ENCODE data around the gene PTGES2. TPM values are rescaled to one million over a fixed set of nuclear protein-coding genes. Genes with fewer than 3 reads are reported as not detected.
A peak's percentile ranks its signal among the peaks of the same experiment; 100 is the strongest.
"Not testable (repeated sequence)": the region's sequence is repeated elsewhere in the genome, so short reads cannot be mapped to it uniquely, and the experiment has no call there.

PTGES2 gene
- total RNA-seq, 2 donors from 2014 or later = 15.3 to 32.3 TPM

DNA sequence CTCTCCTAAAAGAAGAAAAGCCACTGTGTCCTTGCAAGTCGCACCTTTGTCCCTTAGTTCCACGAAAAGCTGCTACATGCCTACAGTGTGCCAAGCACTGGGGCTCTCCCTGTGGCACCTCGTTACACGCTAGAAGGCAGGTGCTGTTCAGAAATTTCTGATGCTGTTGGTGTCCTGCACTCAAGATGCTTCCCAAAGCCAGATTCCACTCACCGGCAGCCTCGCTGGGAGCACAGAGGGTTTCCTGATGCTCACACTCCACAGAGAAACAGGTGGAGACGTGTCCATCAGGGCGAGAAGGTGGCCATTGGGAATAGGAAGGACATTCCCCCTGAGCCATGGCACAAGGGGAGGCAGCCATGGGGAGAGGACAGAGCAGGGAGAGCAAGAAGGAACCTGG, 3.8 kb upstream of the PTGES2 start:
- H3K4me1 Mint-ChIP-seq = peaks cover 20% of the 10 kb centered on the region
- H3K27me3 Mint-ChIP-seq; H3K36me3 Mint-ChIP-seq (ENCODE audit: low read depth); H3K4me3 Mint-ChIP-seq; H3K27ac Mint-ChIP-seq; ATAC-seq (replicated peaks); H3K9me3 Mint-ChIP-seq: not testable (repeated sequence)

DNA sequence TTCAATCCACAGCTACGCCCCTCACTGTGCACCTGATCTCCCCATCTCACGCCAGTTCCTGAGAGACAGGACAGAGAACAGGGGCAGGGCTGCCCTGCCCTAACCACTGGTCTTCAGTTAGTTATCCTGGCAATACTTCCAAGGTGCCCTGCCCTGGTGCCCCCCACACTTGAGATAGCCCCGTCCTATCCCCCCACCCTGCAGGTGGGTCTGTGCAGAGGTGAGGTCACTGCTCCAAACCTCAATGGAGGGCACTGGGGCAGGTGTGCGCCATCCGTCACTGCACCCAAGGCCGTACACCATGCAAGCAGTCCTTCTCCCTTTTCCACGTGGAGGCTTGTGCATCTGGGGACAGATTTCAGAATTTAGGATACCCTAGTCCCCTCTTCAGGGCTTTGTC, 3.1 kb upstream of the PTGES2 start:
- H3K4me1 Mint-ChIP-seq = peaks cover 23% of the 10 kb centered on the region
- not testable (repeated sequence) for H3K9me3 Mint-ChIP-seq; H3K27ac Mint-ChIP-seq; H3K4me3 Mint-ChIP-seq; H3K36me3 Mint-ChIP-seq (ENCODE audit: low read depth); ATAC-seq (replicated peaks); H3K27me3 Mint-ChIP-seq

DNA sequence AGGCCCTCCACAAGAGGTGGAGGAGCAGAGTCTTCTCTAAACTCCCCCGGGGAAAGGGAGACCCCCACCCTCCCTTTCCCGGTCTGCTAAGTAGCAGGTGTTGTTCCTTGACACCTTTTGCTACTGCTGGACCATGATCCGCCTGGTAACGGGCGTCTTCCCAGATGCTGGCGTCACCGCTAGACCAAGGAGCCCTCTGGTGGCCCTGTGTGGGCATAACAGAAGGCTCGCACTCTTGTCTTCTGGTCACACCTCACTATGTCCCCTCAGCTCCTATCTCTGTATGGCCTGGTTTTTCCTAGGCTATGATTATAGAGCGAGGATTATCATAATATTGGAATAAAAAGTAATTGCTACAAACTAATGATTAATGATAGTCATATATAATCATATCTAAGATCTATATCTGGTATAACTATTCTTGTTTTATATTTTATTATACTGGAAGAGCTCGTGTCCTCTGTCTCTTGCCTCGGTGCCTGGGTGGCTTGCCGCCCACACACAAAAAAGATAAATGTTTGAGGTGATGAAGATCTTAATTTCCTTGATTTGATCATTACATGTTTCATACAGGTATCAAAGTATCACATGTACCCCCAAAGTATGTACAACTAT, 2.6 kb upstream of the PTGES2 start:
- H3K9me3 Mint-ChIP-seq; H3K27ac Mint-ChIP-seq; H3K36me3 Mint-ChIP-seq (ENCODE audit: low read depth); ATAC-seq (replicated peaks); H3K27me3 Mint-ChIP-seq: not testable (repeated sequence)
- peaks cover 22% of the 10 kb centered on the region for H3K4me1 Mint-ChIP-seq
- H3K4me3 Mint-ChIP-seq = peak overlapping the region; percentile 19

- H3K4me1 Mint-ChIP-seq = peaks cover 24% of the 10 kb centered on the region
- peak overlapping the region; percentile 95 for H3K27ac Mint-ChIP-seq
Observed at GRCh38 chr9:128128836-128129590, 1.5 kb upstream of the PTGES2 start.

DNA sequence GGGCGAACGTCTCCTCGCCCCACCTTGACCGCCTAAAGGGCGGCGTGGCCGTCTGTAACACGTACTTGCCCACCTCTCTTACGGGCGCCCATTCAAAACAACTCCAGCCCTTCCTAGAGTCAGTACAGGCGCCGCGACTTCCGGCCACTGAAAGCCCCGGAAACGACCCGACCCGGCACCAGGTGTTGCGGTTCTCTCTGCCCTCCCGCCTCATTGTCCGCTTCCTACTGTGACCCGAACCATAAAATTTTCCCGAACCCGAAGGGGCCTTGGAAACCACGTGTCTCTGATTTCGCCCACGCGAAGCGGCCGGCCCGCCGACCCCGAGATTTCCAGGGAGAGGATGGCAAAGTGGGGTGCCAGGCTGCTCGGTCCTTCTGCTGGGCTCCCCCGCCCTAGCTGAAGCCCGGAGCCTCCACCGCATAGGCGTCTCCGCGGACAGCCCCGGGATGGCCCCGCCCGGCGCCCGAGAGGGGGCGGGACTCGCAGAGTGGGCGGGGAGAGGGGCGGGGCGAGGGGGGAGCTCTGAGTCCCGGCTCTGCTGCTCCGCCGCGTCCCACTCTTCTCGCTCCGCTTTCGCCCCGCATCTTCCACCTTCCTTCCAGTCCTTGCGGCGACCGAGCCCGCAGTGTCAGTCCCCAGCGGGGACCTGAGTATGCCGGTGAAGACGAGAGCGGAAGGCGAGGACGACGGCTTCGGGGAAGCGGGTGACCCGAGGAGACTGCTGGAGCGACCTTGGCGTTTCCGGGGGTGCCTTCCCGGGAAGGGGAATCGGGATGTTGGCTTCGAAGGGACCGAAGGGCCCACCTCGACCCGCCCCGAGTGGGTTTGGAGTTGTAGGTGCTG, 684 bp upstream of the PTGES2 start:
- Mint-ChIP-seq H3K4me1 (peaks cover 24% of the 10 kb centered on the region), H3K4me3 (peak overlapping the region; percentile 97), H3K36me3 (ENCODE audit: low read depth) (peaks cover 16% of the 10 kb centered on the region), H3K9me3 (no peaks in the 10 kb centered on the region), H3K27ac (peak overlapping the region; percentile 95), H3K27me3 (no peaks in the 10 kb centered on the region)
- peak; percentile 86 for ATAC-seq (replicated peaks)

More at GRCh38 chr9:128128836-128129590, 1.5 kb upstream of the PTGES2 start:
- Mint-ChIP-seq H3K9me3 (no peaks in the 10 kb centered on the region), H3K36me3 (ENCODE audit: low read depth) (peaks cover 8% of the 10 kb centered on the region), H3K4me3 (peak overlapping the region; percentile 97), H3K27me3 (no peaks in the 10 kb centered on the region)
- ATAC-seq (replicated peaks) = no peak

DNA sequence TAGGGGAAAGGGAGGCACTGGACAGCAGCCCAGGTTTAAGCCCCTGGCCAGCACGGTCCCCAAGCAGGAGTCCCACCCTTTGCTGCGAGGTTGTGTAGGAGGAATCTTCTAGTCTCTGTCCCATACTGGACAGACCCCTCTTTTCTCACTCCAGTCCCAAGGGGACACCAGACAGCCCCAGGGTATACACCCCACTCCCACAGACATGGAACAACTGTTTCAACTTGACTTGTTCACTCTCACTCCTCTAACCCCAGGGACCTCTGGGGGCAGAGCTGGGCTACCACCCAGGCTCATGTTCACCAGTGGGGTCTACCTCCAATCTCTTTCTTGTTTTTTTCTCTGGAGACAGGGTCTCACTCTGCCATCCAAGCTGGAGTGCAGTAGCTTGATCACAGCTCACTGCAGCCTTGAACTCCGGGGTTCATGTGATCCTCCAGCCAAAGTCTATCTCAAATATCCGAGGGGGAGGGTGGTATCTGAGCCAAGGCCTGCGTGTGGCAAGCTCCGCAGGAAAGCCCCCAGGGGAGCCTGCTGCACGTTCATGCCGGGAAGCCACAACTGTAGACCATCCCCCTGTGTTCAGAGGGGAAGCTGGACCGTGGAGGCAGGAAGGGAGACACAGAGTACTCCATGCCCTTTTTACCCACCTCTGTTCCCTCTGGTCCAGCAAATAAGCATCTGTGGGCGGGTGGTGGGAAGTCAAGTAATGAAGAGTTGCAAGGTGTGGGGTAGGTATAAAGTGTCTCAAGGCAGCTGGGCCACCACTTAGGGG, 1.8 kb downstream of the PTGES2 start:
- H3K9me3 Mint-ChIP-seq = no peaks in the 10 kb centered on the region
- no peak overlapping the region for H3K27ac Mint-ChIP-seq
- no peaks in the 10 kb centered on the region for H3K27me3 Mint-ChIP-seq
- ATAC-seq (replicated peaks) = no peak
- peaks cover 24% of the 10 kb centered on the region for H3K4me1 Mint-ChIP-seq
- H3K4me3 Mint-ChIP-seq = peak overlapping the region; percentile 62
- H3K36me3 Mint-ChIP-seq (ENCODE audit: low read depth) = peaks cover 28% of the 10 kb centered on the region

- ATAC-seq (replicated peaks) = peak; percentile 12
- peaks cover 24% of the 10 kb centered on the region for H3K4me1 Mint-ChIP-seq
- H3K27me3 Mint-ChIP-seq = no peaks in the 10 kb centered on the region
- peak overlapping the region; percentile 62 for H3K4me3 Mint-ChIP-seq
- peaks cover 28% of the 10 kb centered on the region for H3K36me3 Mint-ChIP-seq (ENCODE audit: low read depth)
- peak overlapping the region; percentile 30 for H3K27ac Mint-ChIP-seq
- H3K9me3 Mint-ChIP-seq = no peaks in the 10 kb centered on the region
Observed at GRCh38 chr9:128124873-128125579, 2.5 kb downstream of the PTGES2 start.

DNA sequence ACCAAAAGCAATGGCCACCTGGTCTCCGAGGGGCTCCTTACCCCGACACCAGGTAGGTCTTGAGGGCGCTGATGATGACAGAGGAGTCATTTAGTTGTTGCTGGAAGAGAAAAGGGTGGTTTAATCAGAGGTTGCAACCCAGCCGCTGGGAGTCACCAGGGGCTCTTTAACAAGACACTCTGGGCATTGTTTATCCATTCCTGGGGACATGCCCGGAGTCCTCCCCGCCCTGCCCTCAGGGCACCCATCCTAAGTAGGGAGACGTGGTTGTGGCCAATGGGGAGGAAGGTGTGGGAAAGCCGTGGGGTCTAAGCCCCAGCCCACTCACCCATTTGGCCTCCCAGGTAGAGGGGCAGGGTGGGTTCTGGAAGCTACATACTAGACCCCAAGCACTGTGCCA, 3.1 kb downstream of the PTGES2 start:
- H3K36me3 Mint-ChIP-seq (ENCODE audit: low read depth) = peaks cover 28% of the 10 kb centered on the region
- no peaks in the 10 kb centered on the region for H3K9me3 Mint-ChIP-seq
- peak overlapping the region; percentile 62 for H3K4me3 Mint-ChIP-seq
- ATAC-seq (replicated peaks) = no peak
- no peaks in the 10 kb centered on the region for H3K27me3 Mint-ChIP-seq
- no peak overlapping the region for H3K27ac Mint-ChIP-seq
- H3K4me1 Mint-ChIP-seq = peaks cover 22% of the 10 kb centered on the region

GRCh38 chr9:128123451-128124080, 4.0 kb downstream of the PTGES2 start:
- no peak for ATAC-seq (replicated peaks)
- Mint-ChIP-seq H3K27ac (no peak overlapping the region), H3K9me3 (no peaks in the 10 kb centered on the region), H3K4me3 (no peak overlapping the region), H3K4me1 (peaks cover 15% of the 10 kb centered on the region), H3K36me3 (ENCODE audit: low read depth) (peaks cover 28% of the 10 kb centered on the region), H3K27me3 (no peaks in the 10 kb centered on the region)

DNA sequence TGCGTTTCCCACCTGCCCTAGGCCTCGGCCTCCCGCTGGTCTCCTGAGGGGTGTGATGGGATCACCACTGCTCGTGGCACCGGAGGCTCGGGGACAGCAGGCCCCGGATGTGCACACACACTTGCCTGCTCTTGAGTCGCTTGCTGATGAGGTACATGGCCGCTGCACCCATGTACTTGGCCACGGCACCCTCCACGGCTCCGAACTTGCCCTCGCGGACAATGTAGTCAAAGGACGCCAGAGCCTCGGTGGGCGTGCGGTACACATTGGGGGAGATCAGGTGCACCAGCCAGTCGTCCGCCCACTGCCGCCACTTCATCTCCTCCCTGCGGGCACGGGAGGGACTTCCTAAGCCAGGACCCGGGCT, 4.7 kb downstream of the PTGES2 start:
- Mint-ChIP-seq H3K4me3 (no peak overlapping the region), H3K36me3 (ENCODE audit: low read depth) (peaks cover 28% of the 10 kb centered on the region), H3K27ac (no peak overlapping the region), H3K4me1 (peaks cover 15% of the 10 kb centered on the region), H3K9me3 (no peaks in the 10 kb centered on the region), H3K27me3 (no peaks in the 10 kb centered on the region)
- no peak for ATAC-seq (replicated peaks)

DNA sequence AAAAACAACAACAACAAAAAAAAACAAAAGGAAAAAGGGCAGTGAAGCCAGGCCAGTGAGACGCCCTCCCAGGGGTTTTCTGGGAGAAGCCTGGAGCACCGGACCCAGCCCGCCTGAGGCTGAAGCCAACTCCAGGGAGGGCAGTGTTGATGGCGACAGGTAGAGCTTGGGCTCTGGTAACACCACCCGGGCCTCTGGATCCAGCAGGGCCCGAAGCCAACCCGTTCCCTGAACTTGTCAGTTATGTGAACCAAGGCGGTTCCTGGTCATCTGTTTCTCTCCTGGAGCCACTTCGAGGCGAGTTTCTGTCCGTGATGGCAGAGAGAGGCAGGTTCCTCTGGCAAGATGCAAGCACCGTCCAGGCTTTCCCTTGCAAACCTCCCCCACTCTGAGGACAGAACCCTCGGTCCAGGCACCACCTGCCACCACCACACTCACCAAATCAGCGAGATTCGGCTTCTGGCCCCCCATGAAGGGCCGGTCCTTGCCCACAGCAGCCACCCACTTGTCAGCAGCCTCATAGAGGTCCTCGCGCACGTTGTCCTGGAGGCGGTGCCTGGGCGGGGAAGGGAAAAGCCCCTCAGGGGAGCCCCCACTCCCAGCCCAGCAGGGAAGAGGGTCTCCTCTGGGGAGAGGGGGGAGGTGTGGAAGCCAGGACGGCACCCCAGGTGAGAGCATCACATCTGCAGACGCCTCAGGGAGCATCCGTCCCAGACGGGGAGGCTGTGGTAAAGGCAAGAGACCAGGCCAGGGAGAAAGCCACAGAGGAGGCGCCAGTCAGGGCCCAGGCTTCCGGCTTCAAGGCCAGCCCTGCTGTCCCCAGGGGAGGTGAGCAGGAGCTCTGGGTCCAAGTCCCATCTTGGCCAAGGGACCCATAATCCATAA, 5.4 kb downstream of the PTGES2 start:
- Mint-ChIP-seq H3K4me3 (no peak overlapping the region), H3K27ac (no peak overlapping the region), H3K4me1 (peaks cover 20% of the 10 kb centered on the region), H3K27me3 (no peaks in the 10 kb centered on the region), H3K9me3 (no peaks in the 10 kb centered on the region), H3K36me3 (ENCODE audit: low read depth) (peaks cover 28% of the 10 kb centered on the region)
- ATAC-seq (replicated peaks) = no peak

DNA sequence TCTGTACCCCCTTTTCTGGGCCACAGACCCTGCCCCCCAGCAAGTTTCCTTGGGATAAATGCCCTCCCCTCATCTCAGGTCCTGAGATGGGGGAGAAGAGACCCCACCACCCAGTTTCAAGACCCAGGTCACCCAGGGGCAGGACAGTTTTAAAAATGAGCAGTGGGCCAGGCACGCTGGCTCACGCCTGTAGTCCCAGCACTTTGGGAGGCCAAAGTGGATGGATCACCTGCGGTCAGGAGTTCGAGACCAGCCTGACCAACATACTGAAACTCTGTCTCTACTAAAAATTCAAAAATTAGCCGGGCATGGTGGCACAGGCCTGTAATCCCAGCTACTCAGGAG, 6.1 kb downstream of the PTGES2 start:
- H3K36me3 Mint-ChIP-seq (ENCODE audit: low read depth) = peaks cover 28% of the 10 kb centered on the region
- no peaks in the 10 kb centered on the region for H3K9me3 Mint-ChIP-seq
- H3K4me1 Mint-ChIP-seq = peaks cover 20% of the 10 kb centered on the region
- ATAC-seq (replicated peaks) = no peak
- no peak overlapping the region for H3K4me3 Mint-ChIP-seq
- H3K27me3 Mint-ChIP-seq = no peaks in the 10 kb centered on the region
- H3K27ac Mint-ChIP-seq = no peak overlapping the region
